Stomach smooth muscle (tissue), 2 donors: ENCODE results near the gene TEFM.
A peak's percentile ranks its signal among the peaks of the same experiment; 100 is the strongest.
"Not testable (repeated sequence)": the region's sequence is repeated elsewhere in the genome, so short reads cannot be mapped to it uniquely, and the experiment has no call there.

Source experiments
- H3K27ac ChIP-seq: one replicate; pipeline ENCODE4 v1.7.0; 2013; ENCODE audit warnings: mild to moderate bottlenecking, low read length, inconsistent platforms
- H3K27me3 ChIP-seq, 2 donors: one replicate each; pipeline ENCODE4 v1.7.0; 2013; ENCODE audit warnings: low read length in 2 of 2; ENCODE audit not compliant: insufficient read depth in 2 of 2, control insufficient read depth in 1 of 2
- H3K36me3 ChIP-seq, 2 donors: one replicate each; pipeline ENCODE4 v1.7.0; 2013; ENCODE audit warnings: low read length in 2 of 2; ENCODE audit not compliant: control insufficient read depth in 2 of 2, insufficient read depth in 2 of 2
- H3K4me1 ChIP-seq: one replicate; pipeline ENCODE4 v1.7.0; 2013; ENCODE audit warnings: low read length; ENCODE audit not compliant: control insufficient read depth, insufficient read depth
- H3K4me3 ChIP-seq, 2 donors: one replicate each; pipeline ENCODE4 v1.7.0; 2013; ENCODE audit warnings: low read length in 2 of 2
- H3K9ac ChIP-seq, 2 donors: one replicate each; pipeline ENCODE4 v1.7.0; 2013; ENCODE audit warnings: low read length in 2 of 2, mild to moderate bottlenecking in 1 of 2
- H3K9me3 ChIP-seq, 2 donors: one replicate each; pipeline ENCODE4 v1.7.0; 2013; ENCODE audit warnings: low read length in 2 of 2; ENCODE audit not compliant: control insufficient read depth in 2 of 2
- donor health status: healthy.
- donor health status: Pancreatic carcinoma.

Gene TEFM

DNA sequence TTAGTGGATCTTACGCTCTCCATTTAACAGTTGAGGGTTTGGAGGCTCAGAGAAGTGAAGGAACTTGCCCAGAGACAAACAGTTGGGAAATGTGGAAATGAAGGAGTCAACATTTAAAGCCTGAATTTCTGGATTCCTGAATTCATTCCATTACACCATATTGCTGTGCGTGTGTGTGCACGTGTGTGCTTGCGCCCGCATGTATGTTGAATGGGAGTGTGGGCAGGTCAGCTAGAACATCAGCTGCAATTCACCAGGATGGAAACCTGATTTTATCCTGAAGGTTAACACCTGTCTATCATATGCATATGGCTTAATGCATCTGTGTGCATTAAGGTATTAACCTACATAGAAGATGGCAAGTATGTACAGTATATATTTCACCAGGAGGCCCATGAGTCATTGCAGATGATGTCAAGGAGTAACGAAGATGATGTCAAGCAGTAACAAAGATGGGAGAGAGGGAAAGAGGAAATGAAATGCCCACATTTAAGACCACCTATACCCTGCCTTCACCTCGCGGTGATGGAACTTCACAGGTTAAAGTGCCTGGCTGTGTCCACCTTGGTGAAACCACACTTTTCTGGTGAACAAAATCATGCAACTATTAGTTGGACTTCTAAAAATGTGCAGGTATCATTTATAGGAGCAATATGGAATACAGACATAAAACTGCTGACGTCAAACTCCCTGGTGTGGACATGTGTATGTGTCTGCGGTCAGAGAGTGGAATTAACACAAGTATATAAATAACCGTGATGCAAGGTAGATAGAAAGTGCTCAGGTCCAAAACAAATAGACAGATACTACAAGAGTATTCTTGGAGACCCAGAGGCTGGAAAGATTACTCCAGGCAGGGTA is 14.9 kb upstream of the TEFM start:
- Histone ChIP-seq H3K36me3 (no peaks in the 10 kb centered on the region), H3K27ac (no peak overlapping the region), H3K27me3 (peaks cover 11 to 17% of the 10 kb centered on the region in 2 donors), H3K9ac (no peak overlapping the region), H3K9me3 (no peaks in the 10 kb centered on the region), H3K4me3 (no peak overlapping the region), H3K4me1 (peaks cover 15% of the 10 kb centered on the region)

DNA sequence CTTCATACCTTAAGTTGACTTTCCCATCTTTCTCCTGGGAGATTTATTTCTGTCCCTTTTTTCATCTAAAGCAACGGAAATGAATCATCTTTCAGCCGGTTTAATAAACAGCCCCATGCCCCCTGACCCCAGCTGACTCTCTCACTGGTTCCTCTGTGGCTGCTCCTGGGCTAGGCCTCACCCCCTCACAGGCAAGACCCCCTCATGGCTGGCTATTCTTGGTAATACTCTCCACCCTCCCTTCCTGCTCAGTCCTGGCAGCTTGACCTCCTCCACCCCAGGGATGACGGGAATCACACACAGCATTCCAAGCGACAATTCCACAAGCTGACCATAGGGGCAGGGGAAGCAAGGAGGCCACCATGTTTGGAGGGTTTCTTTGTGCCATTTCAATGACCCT is 14.2 kb upstream of the TEFM start:
- Histone ChIP-seq H3K4me1 (peaks cover 15% of the 10 kb centered on the region), H3K9ac (no peak overlapping the region), H3K27me3 (peaks cover 11 to 17% of the 10 kb centered on the region in 2 donors), H3K36me3 (no peaks in the 10 kb centered on the region), H3K27ac (no peak overlapping the region), H3K9me3 (no peaks in the 10 kb centered on the region), H3K4me3 (no peak overlapping the region)

DNA sequence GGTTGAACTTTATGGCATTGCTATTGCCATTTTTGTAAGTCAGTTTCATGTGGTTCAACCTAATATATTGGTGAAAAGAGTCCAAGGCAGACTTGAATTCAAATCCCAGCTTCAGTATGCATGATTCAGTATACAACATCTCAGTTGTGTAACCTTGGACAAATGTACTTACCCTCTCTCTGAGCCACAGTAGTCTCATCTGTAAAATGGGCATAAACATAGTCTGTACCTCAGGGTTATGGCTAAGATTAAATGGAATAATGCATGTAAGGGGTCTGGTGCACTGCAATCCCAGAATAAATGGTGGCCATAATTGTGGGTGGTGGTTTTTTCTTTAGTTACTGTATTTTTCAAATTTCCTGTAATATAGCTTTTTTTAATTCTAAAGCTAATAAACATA is 11.0 kb upstream of the TEFM start:
- Histone ChIP-seq H3K36me3 (no peaks in the 10 kb centered on the region), H3K27ac (no peak overlapping the region), H3K4me1 (peaks cover 6% of the 10 kb centered on the region), H3K27me3 (peaks cover 0 to 6% of the 10 kb centered on the region in 2 donors), H3K9me3 (no peaks in the 10 kb centered on the region), H3K4me3 (no peak overlapping the region), H3K9ac (no peak overlapping the region)

DNA sequence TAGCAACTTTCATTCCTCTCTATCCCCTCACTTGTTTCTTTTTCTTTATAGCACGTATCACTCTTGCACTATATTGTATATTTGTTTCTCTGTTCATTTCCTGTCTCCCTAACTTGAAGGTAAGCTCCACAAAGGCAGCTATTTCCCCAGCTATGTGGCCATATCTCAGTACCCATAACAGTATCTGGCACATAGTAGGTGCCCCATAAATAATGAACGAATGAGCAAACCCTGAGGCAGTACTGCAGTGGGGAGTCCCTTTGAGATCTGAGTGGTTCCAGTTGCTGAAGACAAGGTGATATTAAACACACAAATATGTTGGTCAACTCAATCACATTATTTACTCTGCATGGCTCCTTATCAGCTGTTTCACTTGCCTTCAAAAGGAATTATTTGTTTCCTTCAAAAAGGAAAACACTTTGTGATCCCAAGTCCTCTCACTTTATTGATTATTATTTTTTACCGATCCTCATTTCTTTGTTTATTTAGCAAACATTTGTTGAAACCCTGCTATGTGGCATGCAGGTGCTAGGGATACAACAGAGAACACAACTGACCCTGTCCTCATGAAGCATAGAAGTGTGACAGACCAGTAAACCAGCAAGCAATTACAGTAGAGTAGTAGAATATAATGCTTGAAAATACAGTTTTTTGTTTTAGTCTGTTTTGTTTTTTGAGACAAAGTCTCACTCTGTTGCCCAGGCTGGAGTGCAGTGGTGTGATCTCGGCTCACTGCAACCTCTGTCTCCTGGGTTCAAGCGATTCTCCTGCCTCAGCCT is 10.0 kb upstream of the TEFM start:
- Histone ChIP-seq H3K4me3 (no peak overlapping the region), H3K9ac (no peak overlapping the region), H3K9me3 (no peaks in the 10 kb centered on the region), H3K27me3 (no peaks in the 10 kb centered on the region), H3K4me1 (no peaks in the 10 kb centered on the region), H3K36me3 (no peaks in the 10 kb centered on the region), H3K27ac (no peak overlapping the region)

DNA sequence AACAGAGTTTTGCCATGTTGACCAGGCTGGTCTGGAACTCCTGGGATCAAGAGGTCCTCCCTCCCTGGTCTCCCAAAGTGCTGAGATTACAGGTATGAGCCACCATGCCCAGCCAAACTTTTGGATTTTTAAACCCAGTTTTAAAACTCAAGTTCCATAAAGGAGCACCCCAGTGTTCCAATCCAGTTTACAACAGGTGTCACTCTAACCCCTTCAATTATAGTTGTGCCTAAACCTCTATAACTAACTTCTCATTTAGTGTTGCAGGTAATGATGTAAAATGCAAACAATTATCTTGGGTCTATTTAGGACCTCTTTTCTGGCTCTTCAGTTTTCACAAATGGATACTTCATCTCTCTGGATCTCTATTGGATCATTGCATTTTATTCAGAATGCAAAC is 7.9 kb upstream of the TEFM start:
- Histone ChIP-seq H3K9me3 (no peaks in the 10 kb centered on the region), H3K36me3 (no peaks in the 10 kb centered on the region), H3K4me3 (no peak overlapping the region), H3K9ac (no peak overlapping the region), H3K4me1 (no peaks in the 10 kb centered on the region), H3K27me3 (no peaks in the 10 kb centered on the region), H3K27ac (no peak overlapping the region)

DNA sequence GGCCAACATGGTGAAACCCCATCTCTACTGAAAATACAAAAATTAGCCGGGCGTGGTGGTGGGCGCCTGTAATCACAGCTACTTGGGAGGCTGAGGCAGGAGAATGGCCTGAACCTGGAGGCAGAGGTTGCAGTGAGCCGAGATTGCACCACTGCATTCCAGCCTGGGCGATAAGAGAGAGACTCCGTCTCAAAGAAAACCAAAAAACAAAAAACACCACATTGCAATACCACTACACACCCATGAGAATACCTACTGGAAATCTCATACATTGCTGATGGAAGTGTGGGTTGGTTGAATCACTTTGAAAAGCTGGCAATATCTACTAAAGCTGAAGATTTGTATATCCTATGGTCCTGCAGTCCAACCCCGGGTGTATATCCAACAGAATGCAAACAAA is 4.1 kb upstream of the TEFM start:
- not testable (repeated sequence) for H3K27ac ChIP-seq, H3K9me3 ChIP-seq, H3K4me3 ChIP-seq, H3K9ac ChIP-seq, H3K27me3 ChIP-seq, H3K36me3 ChIP-seq
- H3K4me1 ChIP-seq: peaks cover 10% of the 10 kb centered on the region

DNA sequence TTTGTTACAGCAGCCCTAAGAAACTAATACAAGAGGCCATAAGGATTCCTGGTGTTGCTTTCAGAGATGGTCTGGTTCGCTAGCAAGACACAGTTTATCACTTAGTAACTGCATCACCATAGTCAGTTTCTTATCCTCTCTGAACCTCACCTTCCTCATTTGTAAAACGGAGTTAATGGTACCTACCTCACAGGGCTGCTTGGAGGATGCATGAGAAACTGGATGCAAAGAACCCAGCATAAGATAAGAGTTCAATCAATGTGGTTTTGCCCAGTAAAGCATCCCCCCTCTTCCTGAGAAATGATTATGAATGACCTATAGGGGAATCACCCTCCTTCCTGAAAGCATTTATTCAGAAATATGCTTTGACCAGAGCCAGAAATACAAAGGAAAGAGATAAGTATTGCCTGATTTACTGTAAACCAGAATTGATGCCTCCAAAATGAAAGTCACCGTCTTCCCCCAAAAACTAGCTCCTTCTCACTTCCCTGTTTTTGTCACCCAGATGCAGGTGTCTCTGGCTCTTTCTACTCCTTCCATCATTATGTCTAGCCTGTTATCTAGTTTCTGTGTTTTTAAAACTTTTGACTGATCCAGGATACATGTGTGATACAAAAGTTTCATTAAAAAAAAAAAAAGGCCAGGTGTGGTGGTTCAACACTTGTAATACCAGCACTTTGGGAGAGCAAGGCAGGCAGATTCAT is 2.8 kb upstream of the TEFM start:
- Histone ChIP-seq H3K36me3 (no peaks in the 10 kb centered on the region), H3K27ac (no peak overlapping the region), H3K4me3 (no peak overlapping the region), H3K4me1 (peaks cover 12% of the 10 kb centered on the region), H3K9ac (no peak overlapping the region), H3K27me3 (no peaks in the 10 kb centered on the region), H3K9me3 (no peaks in the 10 kb centered on the region)

DNA sequence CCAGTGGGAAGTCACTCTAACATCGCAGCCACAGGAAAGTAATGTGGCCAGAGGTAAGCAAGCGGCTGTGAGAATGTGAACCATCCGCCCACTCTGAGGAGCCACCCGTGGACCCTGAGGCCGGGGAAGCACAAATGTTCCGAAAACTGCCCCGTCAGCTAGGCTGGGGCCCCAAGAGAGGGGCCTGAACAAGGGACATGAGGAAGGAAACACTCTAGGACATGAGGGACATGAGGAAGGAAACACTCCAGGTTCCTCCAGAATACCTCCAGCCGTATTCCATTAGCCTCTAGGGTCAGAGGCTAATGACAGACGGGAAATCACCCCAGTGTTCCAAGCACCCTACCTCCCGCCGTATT is 317 bp downstream of the TEFM start:
- H3K36me3 ChIP-seq: peaks cover 0 to 4% of the 10 kb centered on the region in 2 donors
- peaks cover 12% of the 10 kb centered on the region for H3K4me1 ChIP-seq
- peak overlapping the region; percentile 84 to 92 for H3K4me3 ChIP-seq
- peak overlapping the region; percentile 89 for H3K27ac ChIP-seq
- H3K27me3 ChIP-seq: no peaks in the 10 kb centered on the region
- no peaks in the 10 kb centered on the region for H3K9me3 ChIP-seq
- H3K9ac ChIP-seq: peak overlapping the region; percentile 90 to 98

DNA sequence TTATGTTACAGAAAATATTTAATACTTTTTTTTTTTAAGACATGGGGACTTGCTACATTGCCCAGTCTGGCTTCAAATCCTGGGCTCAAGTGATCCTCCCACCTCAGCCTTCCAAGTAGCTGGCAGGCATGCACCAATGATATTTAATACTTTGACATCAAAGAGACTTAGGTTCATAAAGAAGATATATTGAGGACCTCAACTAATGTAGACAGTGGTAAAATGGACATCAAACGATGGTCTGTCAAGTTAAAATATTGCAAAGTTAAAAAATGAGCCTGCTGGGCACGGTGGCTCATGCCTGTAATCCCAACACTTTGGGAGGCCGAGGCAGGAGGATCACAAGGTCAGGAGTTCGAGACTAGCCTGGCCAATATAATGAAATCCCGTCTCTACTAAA is 8.7 kb downstream of the TEFM start:
- H3K36me3 ChIP-seq: peaks cover 0 to 5% of the 10 kb centered on the region in 2 donors
- no peaks in the 10 kb centered on the region for H3K4me1 ChIP-seq
- no peak overlapping the region for H3K9ac ChIP-seq
- H3K9me3 ChIP-seq: no peaks in the 10 kb centered on the region
- no peak overlapping the region for H3K4me3 ChIP-seq
- H3K27ac ChIP-seq: no peak overlapping the region
- H3K27me3 ChIP-seq: no peaks in the 10 kb centered on the region

DNA sequence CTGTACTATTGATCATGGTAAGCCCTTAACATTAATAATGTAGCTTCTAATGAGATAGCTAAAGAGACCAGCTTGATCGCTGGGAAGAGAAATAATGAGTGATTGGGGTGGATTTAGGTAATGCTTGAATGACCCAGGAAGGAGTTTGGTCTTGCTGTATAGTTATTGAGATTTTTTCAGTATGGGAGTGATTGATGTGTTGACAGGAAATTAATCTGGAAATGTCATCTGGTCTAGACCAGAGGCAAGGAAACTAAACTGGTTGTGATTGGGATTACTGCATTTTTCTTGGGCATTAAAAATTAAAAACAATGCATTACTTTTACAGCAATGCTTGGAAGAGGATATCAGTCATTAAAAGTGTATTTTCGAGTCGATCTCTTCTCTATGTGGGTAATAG is 11.8 kb downstream of the TEFM start:
- Histone ChIP-seq H3K4me1 (no peaks in the 10 kb centered on the region), H3K27ac (no peak overlapping the region), H3K9ac (no peak overlapping the region), H3K36me3 (peaks cover 0 to 5% of the 10 kb centered on the region in 2 donors), H3K9me3 (no peaks in the 10 kb centered on the region), H3K4me3 (no peak overlapping the region), H3K27me3 (no peaks in the 10 kb centered on the region)
